Activated CD4-positive, CD25-positive, alpha-beta regulatory T cell treated with anti-CD3 and anti-CD28 coated beads, Interleukin-2, amount 50 U/mL, for 16 hours (primary cell): ENCODE data around the gene PYCR2.
"Not testable (repeated sequence)": the region's sequence is repeated elsewhere in the genome, so short reads cannot be mapped to it uniquely, and the experiment has no call there.

Source experiments
- DNase-seq: peaks from one replicate; pipeline ENCODE4 v3.0.0-alpha.2; 2020; ENCODE audit warnings: low read depth, low spot score

PYCR2 gene

DNA sequence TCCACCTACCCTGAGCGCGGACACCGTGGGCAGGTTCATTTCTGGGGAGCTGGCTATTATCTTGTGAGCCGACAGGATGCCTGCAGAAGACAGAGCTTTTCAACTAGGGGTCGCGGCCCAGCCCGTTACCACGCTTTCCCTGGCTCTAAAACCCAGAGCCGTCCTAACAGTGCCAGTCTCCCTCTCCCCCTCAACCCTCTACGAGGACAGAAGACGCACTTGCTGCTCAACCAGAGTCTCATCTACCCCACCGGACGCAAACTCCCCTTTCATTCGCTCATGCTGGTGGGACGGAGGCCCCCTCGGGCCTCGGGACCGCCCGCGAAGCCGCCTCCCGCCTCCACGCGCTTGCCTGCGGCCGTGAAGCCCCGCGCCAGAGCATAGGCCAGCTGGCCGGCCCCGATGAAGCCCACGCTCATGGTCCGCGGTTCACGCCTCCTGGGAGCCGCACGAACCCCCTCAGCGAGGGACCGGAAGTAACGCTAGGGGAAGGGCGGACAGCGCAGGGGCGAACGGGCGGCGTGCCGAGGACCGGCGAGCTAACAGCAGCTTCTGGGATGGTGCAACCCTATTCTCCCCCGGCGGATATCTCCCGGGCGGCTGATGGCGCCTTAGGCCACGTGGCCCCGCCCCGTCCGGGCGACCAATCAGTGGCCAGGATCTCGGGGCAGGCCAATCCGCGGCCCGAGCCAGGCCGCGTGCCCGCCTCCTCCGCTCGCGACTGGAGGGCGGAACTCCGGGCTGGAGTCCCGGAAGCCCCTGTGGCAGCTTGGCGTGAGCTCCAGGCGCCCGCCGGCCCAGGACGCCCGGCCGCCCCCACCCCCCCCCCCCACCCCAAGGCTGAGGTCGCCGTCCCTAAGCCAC, at the start of gene PYCR2:
PYCR2 (minus strand) TSS at position 559 of the 864 bp plus-strand sequence; CDS start at position 419, 140 bp downstream.
- peak; percentile 87 for DNase-seq

DNA sequence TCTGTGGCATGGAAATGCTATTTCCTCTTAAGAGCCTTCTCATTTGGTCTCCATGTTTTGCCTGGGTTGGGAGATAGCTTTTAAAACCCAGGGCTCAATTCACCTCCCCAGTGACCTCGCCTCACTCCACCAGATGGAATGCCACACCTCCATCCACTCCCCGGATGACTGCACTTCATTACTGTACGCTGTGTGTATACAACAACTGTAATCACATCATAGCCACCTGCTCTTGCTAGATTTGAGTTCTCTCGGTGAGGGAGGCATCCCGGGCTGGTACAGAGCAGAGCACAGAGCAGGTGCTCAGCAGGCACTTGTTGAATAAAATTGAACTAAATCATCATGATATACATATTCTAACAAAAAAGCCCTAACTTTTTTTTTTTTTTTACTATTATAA, 49.1 kb upstream of the PYCR2 start:
- DNase-seq = no peak

DNA sequence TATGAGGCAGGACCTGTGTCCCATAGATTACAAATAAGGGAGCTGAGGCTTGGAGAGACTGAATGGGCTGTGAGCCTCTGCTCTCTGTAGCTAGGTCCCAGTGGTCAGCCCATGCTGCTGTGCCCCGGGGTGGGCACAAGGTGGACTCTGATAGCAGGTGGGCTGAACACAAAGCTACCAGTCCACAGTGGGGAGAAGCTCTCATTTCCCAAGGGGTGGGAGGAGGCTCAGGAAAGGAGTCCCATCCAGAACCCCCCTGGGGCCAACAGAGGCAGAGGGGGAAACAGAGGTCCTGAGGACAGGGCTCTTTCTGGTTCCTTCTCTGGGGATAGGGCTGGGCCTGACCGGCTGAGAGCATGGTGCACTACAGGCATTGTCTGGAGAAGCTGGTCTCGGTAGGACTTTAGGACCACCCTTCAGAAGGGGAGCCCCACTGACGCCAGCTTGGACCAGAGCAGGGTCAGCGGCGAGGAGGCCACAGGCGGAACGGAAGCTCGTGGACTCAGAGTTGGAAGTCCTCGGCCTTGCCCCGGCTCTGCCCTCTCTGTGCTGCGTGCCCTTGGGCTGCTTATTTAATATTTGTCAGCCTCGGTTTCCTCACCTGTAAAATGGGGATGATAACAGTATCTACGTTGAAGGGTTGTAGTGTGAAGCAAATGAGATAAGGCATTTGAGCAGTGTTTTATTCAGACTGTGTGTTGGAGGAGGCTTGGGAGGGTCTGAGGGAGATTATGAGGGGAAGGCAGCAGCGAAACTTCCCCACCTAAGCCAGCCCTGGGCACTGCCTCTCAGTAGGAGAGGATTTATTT, 48.5 kb upstream of the PYCR2 start:
- no peak for DNase-seq

DNA sequence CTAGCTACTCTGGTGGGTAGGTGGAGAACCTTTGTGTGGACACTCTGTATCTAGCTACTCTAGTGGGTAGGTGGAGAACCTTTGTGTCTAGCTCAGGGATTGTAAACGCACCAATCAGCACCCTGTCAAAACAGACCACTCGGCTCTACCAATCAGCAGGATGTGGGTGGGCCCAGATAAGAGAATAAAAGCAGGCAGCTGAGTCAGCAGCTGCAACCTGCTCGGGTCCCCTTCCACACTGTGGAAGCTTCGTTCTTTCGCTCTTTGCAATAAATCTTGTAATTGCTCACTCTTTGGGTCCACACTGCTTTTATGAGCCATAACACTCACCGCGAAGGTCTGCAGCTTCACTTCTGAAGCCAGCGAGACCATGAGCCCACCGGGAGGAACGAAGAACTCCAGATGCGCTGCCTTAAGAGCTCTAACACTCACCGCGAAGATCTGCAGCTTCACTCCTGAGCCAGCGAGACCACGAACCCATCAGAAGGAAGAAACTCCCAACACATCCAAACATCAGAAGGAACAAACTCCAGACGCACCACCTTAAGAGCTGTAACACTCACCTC, 46.6 kb upstream of the PYCR2 start:
- DNase-seq = not testable (repeated sequence)

DNA sequence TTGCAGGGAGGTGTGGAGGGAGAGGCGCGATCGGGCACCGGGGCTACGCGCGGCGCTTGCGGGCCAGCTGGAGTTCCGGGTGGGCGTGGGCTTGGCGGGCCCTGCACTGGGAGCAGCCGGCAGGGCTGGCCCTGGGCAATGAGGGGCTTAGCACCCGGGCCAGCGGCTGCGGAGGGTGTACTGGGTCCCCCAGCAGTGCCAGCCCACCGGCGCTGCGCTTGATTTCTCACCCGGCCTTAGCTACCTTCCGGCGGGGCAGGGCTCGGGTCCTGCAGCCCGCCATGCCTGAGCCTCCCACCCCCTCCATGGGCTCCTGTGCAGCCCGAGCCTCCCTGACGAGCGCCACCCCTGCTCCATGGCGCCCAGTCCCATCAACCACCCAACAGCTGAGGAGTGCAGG, 45.7 kb upstream of the PYCR2 start:
- not testable (repeated sequence) for DNase-seq

DNA sequence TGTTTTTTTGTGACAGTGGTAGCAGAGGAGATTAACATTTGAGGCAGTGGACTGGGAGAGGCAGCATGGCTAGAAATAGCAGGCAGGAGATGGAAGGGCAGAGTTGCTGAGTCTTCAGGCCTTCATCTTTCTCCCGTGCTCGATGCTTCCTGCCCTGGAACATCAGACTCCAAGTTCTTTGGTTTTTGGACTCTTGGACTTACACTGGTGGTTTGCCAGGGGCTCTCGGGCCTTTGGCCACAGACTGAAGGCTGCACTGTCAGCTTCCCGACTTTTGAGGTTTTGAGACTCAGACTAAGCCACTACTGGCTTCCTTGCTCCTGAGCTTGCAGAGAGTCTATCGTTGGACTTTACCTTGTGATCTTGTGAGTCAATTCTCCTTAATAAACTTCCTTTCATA, 41.2 kb upstream of the PYCR2 start:
- no peak for DNase-seq

DNA sequence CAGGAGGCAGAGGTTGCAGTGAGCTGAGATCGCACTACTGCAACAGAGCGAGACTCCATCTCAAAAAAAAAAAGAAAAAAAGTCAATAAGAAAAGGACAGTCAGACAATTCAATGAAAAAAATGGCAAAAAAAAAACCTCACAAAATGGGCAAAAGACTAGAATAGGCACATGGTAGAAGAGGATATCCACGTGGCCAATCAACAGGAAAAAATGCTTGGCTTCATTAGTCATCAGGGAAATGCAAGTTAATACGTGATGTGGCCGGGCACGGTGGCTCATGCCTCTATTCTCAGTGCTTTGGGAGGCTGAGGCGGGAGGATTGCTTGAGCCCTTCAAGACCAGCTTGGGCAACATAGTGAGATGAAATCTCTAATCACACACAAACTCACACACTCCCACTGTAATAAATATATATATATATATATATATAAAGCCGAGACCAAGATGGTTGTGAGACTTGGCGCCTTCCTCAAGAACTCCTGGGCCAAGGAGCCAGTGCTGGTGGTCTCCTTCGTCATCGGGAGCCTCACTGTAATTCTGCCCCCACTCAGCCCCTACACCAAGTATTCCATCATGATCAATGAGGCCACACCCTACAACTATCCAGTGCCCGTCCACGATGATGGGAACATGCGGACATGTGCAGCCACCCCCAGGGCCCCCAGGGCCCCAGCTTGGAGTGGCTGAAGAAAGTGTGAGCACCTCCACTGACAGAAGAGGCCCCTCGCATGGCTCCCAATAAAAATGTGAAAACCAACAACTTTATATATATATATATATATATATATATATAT, 39.9 kb upstream of the PYCR2 start:
- DNase-seq = no peak

DNA sequence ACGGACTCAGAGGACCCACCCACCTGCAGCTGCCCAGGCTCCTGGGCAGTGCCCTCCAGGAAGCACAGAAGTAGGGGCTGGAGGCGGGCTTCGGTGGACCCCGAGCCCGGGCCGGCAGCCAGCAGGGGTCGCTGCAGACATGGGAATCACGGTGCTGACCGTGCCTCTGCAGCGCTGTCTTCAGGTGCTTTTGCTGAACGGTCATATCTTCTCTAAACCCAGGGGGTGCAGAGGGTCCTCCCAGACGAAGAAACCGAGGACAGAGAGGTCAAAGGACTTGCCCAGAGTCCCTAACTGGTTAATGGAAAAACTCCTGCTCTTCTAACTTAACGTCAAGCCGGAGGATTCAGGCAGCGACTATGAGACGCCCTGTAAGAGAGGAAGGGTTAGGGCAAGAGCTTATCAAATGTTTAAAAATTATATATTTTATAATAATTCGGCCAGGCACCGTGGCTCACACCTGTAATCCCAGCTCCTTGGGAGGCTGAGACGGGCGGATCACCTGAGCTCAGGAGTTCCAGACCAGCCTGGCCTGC, 38.5 kb upstream of the PYCR2 start:
- peak; percentile 21 for DNase-seq

DNA sequence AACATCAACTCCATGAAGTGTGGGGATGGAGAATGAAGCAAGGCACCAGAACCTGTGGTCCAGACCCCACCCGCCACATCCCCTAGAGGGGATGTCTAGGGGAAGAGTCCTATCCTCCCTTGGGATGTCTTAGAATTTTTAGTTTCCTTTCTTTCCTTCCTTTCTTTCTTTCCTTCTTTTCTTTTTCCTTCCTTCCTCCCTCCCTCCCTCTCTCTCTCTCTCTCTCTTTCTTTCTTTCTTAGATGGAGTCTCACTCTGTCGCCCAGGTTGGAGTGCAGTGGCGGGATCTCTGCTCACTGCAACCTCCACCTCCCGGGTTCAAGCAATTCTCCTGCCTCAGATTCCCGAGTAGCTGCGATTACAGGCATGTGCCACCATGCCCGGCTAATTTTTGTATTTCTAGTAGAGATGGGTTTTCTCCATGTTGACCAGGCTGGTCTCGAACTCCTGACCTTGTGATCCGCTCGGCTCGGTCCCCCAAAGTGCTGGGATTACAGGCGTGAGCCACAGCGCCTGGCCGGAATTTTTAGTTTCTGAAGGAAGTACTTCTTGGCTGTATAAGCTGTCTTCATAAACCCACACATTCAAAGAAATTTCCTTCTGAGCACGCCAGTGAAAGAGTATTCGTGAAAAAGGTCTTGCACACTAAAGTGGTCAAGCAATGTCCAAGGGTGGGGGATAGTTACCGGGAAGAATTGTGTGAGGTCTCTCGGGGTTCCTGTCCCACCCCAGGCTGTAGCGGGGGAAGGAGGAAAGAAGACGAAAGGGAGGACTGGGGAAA, 37.8 kb upstream of the PYCR2 start:
- no peak for DNase-seq

DNA sequence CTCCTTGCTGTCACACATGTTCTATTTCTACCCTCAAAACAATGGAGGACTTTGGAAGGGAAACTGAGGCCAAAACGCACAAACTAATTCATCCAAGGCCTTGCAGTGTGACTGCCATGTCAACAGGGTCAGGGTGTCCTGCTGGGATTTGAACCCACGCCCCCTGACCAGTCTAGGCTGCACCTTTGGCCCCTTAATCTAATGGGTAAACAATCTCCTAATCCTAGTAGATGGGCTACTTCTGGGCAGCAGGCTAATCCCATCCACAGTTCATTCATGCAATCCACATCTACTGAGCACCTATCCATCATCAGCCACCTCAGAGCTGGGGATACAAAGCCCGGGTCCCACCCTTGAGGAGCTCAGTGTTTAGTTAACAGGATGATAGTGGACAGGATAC, 34.0 kb upstream of the PYCR2 start:
- no peak for DNase-seq

DNA sequence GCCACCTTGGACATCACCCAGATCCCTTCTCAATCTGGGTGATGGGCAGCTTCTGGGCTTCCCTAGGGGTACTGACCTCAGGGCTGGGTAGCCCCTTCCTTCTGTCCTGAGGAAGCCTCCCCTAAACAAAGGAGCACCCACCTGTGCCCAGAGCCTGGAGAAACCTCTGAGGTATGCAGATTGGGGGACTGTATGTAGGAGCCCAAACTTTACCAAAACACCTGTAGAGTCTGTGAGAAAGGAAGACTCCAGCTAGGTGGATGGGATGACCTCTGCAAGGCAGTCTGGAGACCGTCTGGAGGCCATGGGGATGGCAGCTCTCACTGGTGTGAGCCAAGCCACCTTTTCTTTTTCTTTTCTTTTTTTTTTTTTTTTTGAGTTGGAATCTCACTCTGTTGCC, 30.7 kb upstream of the PYCR2 start:
- DNase-seq = no peak

DNA sequence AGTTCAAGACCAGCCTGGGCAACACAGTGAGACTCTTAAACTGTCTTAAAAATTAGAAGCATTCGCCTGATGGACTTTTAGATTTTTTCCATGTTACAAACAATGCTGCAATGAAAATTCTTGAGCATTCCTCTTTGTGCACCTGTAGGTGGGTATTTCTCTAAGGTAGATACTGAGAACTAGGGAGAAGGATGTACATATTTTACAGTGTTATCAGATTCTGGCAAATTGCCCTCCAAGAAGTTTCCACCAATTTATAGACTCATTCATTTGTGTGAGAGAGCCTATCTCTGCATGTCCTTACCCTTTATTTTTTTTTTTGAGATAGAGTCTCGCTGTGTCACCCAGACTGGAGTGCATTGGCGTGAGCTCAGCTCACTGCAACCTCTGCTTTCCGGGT, 29.3 kb upstream of the PYCR2 start:
- DNase-seq = no peak

DNA sequence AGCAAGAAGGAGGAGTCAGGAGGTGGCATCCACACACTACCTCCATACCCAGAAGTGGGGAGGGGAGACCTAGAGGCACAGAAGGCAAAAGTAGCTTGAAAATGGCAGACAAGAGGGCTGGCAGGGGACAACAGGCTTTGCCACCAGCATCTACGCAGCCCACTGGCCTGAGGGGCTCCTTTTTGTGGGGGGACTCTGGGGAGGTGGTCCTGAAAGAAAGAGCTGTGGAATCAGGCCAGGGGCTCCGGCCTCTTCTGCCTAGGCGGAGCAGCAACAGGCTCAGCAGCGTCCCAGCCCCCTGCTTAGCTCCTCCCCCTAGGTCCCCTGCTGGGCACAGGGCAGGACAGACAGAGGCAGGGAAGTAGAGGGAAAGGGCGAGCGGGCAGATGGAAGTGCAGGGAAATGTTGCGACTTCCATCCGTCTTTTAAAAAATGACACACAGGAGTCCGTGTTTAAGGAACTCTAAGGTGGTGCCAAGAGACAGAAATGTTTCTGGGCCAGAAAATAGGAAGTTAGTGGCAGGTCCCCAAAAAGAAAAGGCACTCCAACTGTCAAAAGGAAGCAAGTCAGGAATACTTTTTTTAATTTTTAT, 27.0 kb upstream of the PYCR2 start:
- DNase-seq = no peak

DNA sequence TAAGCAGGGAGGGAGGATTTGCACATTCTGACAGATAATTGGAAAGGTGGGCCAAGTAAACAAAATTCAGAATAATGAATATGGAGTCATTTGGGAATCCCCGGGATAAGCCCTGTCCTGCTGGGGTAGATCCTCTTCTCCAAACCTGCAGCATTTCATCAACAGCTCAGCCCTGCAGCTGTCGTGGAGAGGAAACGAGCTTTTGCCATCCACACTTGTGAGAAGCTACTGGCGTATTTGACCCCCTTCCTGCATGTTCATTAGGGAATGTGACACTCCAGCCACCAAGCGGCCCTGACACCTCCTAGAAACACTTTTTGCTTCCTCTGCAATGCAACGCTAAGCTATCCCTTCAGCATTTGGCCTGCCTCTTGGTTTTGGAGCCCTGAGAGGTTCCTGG, 25.0 kb upstream of the PYCR2 start:
- no peak for DNase-seq

DNA sequence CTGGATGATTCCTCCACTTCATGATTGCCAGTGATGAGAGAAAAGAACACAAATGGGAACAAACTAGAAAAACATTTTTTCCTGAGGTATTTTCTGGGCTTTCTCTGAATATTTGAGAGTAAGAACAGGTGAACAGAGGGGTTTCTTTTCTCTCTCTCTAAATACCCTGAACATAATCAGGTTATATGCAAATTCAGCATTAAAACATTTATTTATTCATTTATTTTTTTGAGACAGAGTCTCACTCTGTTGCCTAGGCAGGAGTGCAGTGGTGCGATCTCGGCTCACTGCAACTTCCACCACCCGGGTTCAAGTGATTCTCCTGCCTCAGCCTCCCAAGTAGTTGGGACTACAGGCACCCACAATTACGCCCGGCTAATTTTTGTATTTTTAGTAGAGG, 22.8 kb upstream of the PYCR2 start:
- no peak for DNase-seq

DNA sequence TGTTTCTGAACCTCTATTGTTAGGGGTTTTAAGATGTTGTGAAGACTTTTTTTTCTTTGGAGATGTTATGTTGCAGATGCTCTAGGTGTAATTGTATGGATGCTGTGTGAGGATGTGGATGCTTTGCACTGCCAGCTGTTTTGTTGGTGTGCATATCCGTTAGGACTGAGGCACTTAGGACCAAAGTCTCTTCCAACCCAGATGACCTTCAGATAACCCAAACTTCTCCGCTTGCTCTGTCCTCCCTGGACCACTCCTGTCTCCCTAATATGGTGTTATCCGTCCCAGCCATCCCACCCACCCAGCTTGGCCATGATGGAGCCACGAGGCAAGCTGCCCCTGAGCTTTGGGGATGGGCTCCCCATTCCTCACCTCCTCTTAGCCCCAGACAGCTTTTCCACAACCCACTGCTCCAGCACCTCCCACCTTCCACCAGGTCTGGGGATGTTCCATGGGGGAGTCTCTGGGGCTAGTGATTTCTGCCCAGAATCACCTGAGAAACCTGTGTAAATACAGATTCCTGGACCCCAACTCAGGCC, 22.1 kb upstream of the PYCR2 start:
- no peak for DNase-seq

DNA sequence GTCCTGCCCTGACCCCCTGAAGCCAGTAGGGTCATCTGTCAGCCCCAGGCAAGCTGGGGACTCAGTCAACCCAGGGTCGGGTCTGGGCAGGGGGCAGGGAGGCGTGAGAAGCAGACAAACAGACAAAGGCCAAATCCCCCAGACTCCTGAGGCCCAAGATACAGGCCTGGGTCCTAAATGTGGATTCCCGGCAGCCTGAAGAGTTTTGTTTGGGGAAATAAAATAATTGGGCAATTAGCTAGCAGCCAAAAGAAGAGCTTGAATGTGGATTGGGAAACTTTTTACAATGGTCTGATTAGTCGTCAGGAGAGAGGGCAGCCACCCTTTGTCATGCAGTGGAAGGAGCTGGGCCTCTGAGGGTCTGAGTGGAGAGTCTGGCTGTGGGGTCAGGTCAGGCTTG, 21.5 kb upstream of the PYCR2 start:
- no peak for DNase-seq

DNA sequence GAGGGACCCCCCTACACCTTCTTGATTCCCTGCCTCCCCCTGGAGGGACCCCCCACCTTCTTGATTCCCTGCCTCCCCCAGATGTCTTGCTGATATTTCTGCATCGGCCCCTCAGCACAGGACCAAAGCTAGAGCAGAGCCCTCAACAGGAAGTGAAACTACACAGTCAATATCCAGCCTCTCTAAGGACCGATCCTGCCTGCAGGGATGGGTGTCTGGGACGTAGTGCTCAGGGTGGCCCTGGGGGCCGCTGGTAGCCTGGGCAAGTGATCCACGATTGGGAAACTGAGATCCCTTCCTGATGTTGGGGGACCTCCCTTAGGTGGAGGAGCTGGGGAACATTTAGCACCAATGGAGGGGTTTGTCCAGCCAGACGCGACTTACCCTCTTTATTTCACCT, 20.9 kb upstream of the PYCR2 start:
- DNase-seq = no peak

DNA sequence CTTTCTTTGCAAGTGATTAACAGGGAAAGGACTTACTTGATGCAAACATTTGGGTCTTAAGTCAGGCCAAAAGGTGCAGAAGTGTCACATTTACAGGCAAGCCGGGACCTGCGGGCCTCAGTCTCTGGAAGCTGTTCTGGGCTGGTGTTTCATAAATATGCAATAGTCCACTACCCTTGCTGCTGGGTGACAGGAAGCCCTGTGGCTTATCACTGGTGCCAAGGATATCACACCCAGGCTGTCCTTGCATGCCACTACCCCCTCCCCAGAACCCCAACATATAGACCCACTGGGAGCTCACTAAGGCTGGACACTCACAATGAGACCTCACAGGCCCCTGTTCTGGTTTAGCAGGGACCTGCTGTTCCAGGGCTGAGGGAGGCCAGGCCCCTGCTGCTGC, 20.3 kb upstream of the PYCR2 start:
- DNase-seq = no peak

DNA sequence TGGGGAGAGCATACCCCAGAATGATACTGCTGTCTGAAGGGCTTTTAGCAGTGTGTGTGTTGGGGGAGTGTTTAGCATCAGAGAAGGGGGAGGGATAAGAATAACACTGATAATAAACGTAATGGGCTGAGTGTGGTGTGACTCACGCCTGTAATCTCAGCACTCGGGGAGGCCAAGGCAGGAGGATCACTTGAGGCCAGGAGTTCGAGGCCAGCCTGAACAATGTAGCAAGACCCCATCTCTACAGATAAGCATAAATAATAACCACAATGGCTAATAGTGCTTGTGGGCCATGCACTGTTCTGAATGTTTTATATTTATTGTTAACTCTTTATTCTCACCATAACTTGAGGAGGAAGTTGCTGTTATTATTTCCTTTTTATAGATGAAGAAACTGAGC, 19.5 kb upstream of the PYCR2 start:
- DNase-seq = no peak
